ENCODE results near the gene NKAIN2.

Gene NKAIN2

GRCh38 chr6:123873974-123874373 is 70.3 kb downstream of the NKAIN2 start:
- H3K4me3 ChIP-seq (ENCODE audit: low read depth, low read length) = no peak overlapping the region
- DNase-seq (ENCODE audit: low read depth) = no peak
- no peak for TF ChIP-seq CTCF (IDR thresholded peaks at IDR 0.05; ENCODE audit: low read depth, low read length, missing control alignments)

- no peak for TF ChIP-seq CTCF (IDR thresholded peaks at IDR 0.05; ENCODE audit: low read depth, low read length, missing control alignments)
- DNase-seq (ENCODE audit: low read depth) = no peak
- H3K4me3 ChIP-seq (ENCODE audit: low read depth, low read length) = no peak overlapping the region
Measured at GRCh38 chr6:123875784-123876183, 72.1 kb downstream of the NKAIN2 start.

GRCh38 chr6:123879749-123880148 is 76.1 kb downstream of the NKAIN2 start:
- no peak for DNase-seq (ENCODE audit: low read depth)
- H3K4me3 ChIP-seq (ENCODE audit: low read depth, low read length) = no peak overlapping the region
- TF ChIP-seq CTCF (IDR thresholded peaks at IDR 0.05; ENCODE audit: low read depth, low read length, missing control alignments) = no peak

GRCh38 chr6:123888771-123889513 is 85.3 kb downstream of the NKAIN2 start:
- no peak for DNase-seq (ENCODE audit: low read depth)
- TF ChIP-seq CTCF (IDR thresholded peaks at IDR 0.05; ENCODE audit: low read depth, low read length, missing control alignments) = no peak
- H3K4me3 ChIP-seq (ENCODE audit: low read depth, low read length) = no peak overlapping the region

GRCh38 chr6:123895346-123895745 is 91.7 kb downstream of the NKAIN2 start:
- DNase-seq (ENCODE audit: low read depth) = no peak
- no peak overlapping the region for H3K4me3 ChIP-seq (ENCODE audit: low read depth, low read length)
- no peak for TF ChIP-seq CTCF (IDR thresholded peaks at IDR 0.05; ENCODE audit: low read depth, low read length, missing control alignments)

- TF ChIP-seq CTCF (IDR thresholded peaks at IDR 0.05; ENCODE audit: low read depth, low read length, missing control alignments) = no peak
- no peak overlapping the region for H3K4me3 ChIP-seq (ENCODE audit: low read depth, low read length)
- no peak for DNase-seq (ENCODE audit: low read depth)
Measured at GRCh38 chr6:123895806-123896205, 92.1 kb downstream of the NKAIN2 start.

- no peak for DNase-seq (ENCODE audit: low read depth)
- no peak overlapping the region for H3K4me3 ChIP-seq (ENCODE audit: low read depth, low read length)
Measured at GRCh38 chr6:123896869-123897268, 93.2 kb downstream of the NKAIN2 start.

More at GRCh38 chr6:123896869-123897268, 93.2 kb downstream of the NKAIN2 start:
- TF ChIP-seq CTCF (IDR thresholded peaks at IDR 0.05; ENCODE audit: low read depth, low read length, missing control alignments) = no peak
